Fibroblast of lung (primary cell): ENCODE measurements around the gene IFIT2. TPM values are rescaled to one million over a fixed set of nuclear protein-coding genes. Genes with fewer than 3 reads are reported as not detected.

ENCODE experiments used
- DNase-seq, 2 donors: peaks; one replicate each; pipeline versions ENCODE4 v3.0.0 to v3.0.0-alpha.2; 2010; ENCODE audit warnings: low read depth in 2 of 2
- H2AFZ ChIP-seq: 2 replicates; pipeline ENCODE4 v1.5.1; 2012; ENCODE audit warnings: low read length, control low read depth, inconsistent platforms
- H3K27ac ChIP-seq: 2 replicates; pipeline ENCODE4 v1.5.1; 2011; ENCODE audit warnings: low read length, control low read depth; ENCODE audit not compliant: insufficient read depth
- H3K27me3 ChIP-seq: 2 replicates; pipeline ENCODE4 v1.5.1; 2011; ENCODE audit warnings: mild to moderate bottlenecking, low read length; ENCODE audit not compliant: control insufficient read depth, insufficient read depth
- H3K36me3 ChIP-seq: 2 replicates; pipeline ENCODE4 v1.5.1; 2011; ENCODE audit warnings: low read length; ENCODE audit not compliant: control insufficient read depth, insufficient read depth
- H3K4me1 ChIP-seq: 2 replicates; pipeline ENCODE4 v1.5.1; 2011; ENCODE audit warnings: low read length; ENCODE audit not compliant: control insufficient read depth, insufficient read depth; ENCODE audit errors: extremely low read depth
- H3K4me2 ChIP-seq: 2 replicates; pipeline ENCODE4 v1.5.1; 2011; ENCODE audit warnings: low read length, control low read depth; ENCODE audit not compliant: insufficient read depth; ENCODE audit errors: extremely low read depth
- H3K4me3 ChIP-seq, 4 experiments: fragments of 200-600 bp in 1 of 4; sonication (generic) in 1 of 4; replicated peaks in 1 of 4; 2 replicates each; pipeline ENCODE4 v1.5.1; 2011 to 2016; ENCODE audit warnings: low read length in 4 of 4, low read depth in 3 of 4, mild to moderate bottlenecking in 3 of 4, control low read depth in 2 of 4, inconsistent platforms in 1 of 4, mixed read lengths in 1 of 4; ENCODE audit not compliant: insufficient read depth in 1 of 4; ENCODE audit errors: control extremely low read depth in 1 of 4
- H3K79me2 ChIP-seq: 2 replicates; pipeline ENCODE4 v1.5.1; 2012; ENCODE audit warnings: mild to moderate bottlenecking, low read length, inconsistent platforms; ENCODE audit not compliant: control insufficient read depth, insufficient read depth
- H3K9ac ChIP-seq: 2 replicates; pipeline ENCODE4 v1.5.1; 2011; ENCODE audit warnings: mild to moderate bottlenecking, low read length, control low read depth; ENCODE audit not compliant: insufficient read depth
- H3K9me3 ChIP-seq: 2 replicates; pipeline ENCODE4 v1.5.1; 2012; ENCODE audit warnings: low read depth, low read length; ENCODE audit not compliant: control insufficient read depth, insufficient read depth
- H4K20me1 ChIP-seq: 2 replicates; pipeline ENCODE4 v1.5.1; 2011; ENCODE audit warnings: low read length; ENCODE audit not compliant: control insufficient read depth, insufficient read depth; ENCODE audit errors: extremely low read depth
- CTCF ChIP-seq, 2 donors: IDR thresholded peaks in 1 of 2; conservative IDR thresholded peaks in 1 of 2; 1 replicate in 1 of 2; 2 replicates in 1 of 2; pipeline ENCODE4 v1.5.1; 2011 to 2012; ENCODE audit warnings: low read length in 2 of 2, control low read depth in 1 of 2, inconsistent platforms in 1 of 2, low read depth in 1 of 2, mild to moderate bottlenecking in 1 of 2
- EZH2 ChIP-seq: IDR thresholded peaks from 2 replicates; pipeline ENCODE4 v1.5.1; 2012; ENCODE audit warnings: low read length, control low read depth, mild to moderate bottlenecking; ENCODE audit errors: missing control alignments
- polyA plus RNA-seq, 2 donors: library from polyadenylated mRNA; depleted of rRNA in 1 of 2; stranded (reverse) in 1 of 2; unstranded in 1 of 2; fragments of >200 nt; gene quantifications; 2 replicates each; pipeline ENCODE4 v1.2.1, GENCODE V29; 2011 to 2012; ENCODE audit warnings: missing spikeins in 1 of 2
- total RNA-seq: library from RNA; depleted of rRNA; stranded (reverse); fragments of >200 nt; gene quantifications from 2 replicates; pipeline ENCODE4 v1.2.1, GENCODE V29; 2014

IFIT2 gene
- total and polyA plus RNA-seq, 2 donors (not counting 1 experiment from before 2014, with no cell fraction given): 12.1 to 21.6 TPM

GRCh38 chr10:89297356-89297755 lies 4.5 kb upstream of the IFIT2 start:
- Histone ChIP-seq H2AFZ (no peak overlapping the region), H3K27ac (no peak overlapping the region), H3K4me3 (no peak overlapping the region), H3K4me1 (peaks cover 11% of the 10 kb centered on the region), H3K4me2 (no peak overlapping the region), H3K36me3 (no peaks in the 10 kb centered on the region), H3K79me2 (no peaks in the 10 kb centered on the region), H3K27me3 (no peaks in the 10 kb centered on the region), H3K9me3 (no peaks in the 10 kb centered on the region), H4K20me1 (no peaks in the 10 kb centered on the region), H3K9ac (no peak overlapping the region)
- no peak for TF ChIP-seq EZH2
- TF ChIP-seq CTCF (conservative IDR thresholded peaks at IDR 0.05 in 1 of 2, IDR thresholded peaks at IDR 0.05 in 1 of 2; ENCODE audit: low read depth in 1 of 2, low read length in 2 of 2): no peak
- no peak for DNase-seq

- Histone ChIP-seq H3K27me3 (no peaks in the 10 kb centered on the region), H3K27ac (no peak overlapping the region), H3K4me3 (no peak overlapping the region), H3K9me3 (no peaks in the 10 kb centered on the region), H3K9ac (no peak overlapping the region), H3K79me2 (no peaks in the 10 kb centered on the region), H3K36me3 (no peaks in the 10 kb centered on the region), H3K4me1 (peaks cover 11% of the 10 kb centered on the region), H4K20me1 (no peaks in the 10 kb centered on the region), H3K4me2 (no peak overlapping the region), H2AFZ (no peak overlapping the region)
- TF ChIP-seq CTCF (conservative IDR thresholded peaks at IDR 0.05 in 1 of 2, IDR thresholded peaks at IDR 0.05 in 1 of 2; ENCODE audit: low read depth in 1 of 2, low read length in 2 of 2) (no peak), EZH2 (no peak)
- no peak for DNase-seq
These were observed 4.1 kb upstream of the IFIT2 start for GRCh38 chr10:89297791-89298190.

GRCh38 chr10:89299031-89299430 lies 2.8 kb upstream of the IFIT2 start:
- Histone ChIP-seq H3K4me1 (peaks cover 11% of the 10 kb centered on the region), H3K36me3 (no peaks in the 10 kb centered on the region), H3K9ac (no peak overlapping the region), H3K79me2 (no peaks in the 10 kb centered on the region), H4K20me1 (no peaks in the 10 kb centered on the region), H3K4me3 (no peak overlapping the region), H3K27ac (no peak overlapping the region), H3K27me3 (no peaks in the 10 kb centered on the region), H3K4me2 (no peak overlapping the region), H3K9me3 (no peaks in the 10 kb centered on the region), H2AFZ (no peak overlapping the region)
- TF ChIP-seq CTCF (conservative IDR thresholded peaks at IDR 0.05 in 1 of 2, IDR thresholded peaks at IDR 0.05 in 1 of 2; ENCODE audit: low read depth in 1 of 2, low read length in 2 of 2) (no peak), EZH2 (no peak)
- DNase-seq: no peak
